ENCODE measurements around the gene GAK.

GAK gene

GRCh38 chr4:907691-908425 lies 24.3 kb downstream of the GAK start:
- DNase-seq (ENCODE audit: low spot score): no peak

GRCh38 chr4:907103-907400 lies 25.1 kb downstream of the GAK start:
- DNase-seq (ENCODE audit: low spot score): no peak

GRCh38 chr4:906339-907102 lies 25.6 kb downstream of the GAK start:
- no peak for DNase-seq (ENCODE audit: low spot score)

DNA sequence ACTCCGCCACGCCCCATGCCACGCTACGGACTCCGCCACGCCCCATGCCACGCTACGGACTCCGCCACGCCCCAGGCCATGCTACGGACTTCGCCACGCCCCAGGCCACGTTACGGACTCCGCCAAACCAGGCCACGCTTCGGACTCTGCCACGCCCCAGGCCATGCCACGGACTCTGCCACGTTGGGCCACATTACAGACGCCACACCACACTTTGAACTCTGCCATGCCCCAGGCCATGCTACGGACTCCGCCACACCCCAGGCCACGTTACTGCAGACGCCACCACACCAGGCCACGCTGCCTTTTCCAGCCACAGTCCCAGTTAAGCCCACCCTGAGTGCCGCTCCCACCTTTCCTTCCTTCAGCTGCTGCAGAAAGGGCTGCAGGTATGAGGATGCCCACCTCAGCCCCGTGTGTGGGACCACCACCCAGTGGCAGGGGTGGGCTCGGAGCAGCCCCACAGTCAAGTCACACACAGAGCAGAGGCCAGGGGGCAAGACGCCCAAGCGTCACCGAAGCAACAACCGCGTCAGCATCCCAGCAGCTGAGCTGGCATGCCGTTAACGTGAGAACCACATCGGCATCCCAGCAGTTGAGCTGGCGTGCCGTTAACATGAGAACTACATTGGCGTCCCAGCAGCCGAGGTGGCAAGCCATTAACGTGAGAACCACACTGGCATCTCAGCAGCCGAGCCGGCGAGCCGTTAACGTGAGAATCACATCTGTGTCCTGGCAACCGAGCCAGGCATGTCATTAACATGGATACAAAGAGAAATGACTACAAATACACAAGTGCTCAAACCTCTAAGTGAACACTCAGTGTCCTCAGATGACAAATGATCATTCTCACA lies 26.4 kb downstream of the GAK start:
- no peak for DNase-seq (ENCODE audit: low spot score)

GRCh38 chr4:903066-904046 lies 28.8 kb downstream of the GAK start:
- DNase-seq (ENCODE audit: low spot score): no peak

DNA sequence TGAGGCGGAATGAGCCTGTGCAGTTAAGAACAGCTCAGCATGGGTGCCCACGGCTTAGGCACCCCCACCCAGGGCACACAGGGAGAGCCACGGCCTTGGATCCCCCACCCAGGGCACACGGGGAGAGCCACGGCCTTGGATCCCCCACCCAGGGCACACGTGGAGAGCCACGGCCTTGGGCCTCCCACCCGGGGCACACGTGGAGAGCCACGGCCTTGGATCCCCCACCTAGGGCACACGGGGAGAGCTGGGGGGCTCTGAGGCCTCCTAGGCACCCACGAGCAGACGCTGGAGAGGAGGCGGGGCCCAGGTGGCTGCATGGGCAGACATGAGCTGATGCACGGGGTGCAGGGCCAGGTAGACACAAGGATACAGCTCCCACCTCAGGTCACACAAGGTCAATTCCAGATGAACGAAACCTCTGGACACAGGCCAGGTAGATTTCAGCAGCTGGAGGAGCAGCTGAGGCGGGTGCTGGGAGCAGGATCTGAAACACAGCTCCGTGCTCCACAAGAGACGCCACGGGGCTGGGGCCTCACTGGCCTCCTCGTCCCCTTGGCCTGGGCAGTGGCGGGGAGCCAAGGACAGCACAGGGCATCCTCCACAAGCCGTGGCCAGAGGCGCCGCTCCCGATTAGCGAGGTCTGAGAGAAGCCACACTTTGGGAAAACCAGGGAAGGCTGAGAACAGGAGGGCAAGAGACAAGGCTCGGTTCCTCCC lies 30.8 kb downstream of the GAK start:
- DNase-seq (ENCODE audit: low spot score): no peak

DNA sequence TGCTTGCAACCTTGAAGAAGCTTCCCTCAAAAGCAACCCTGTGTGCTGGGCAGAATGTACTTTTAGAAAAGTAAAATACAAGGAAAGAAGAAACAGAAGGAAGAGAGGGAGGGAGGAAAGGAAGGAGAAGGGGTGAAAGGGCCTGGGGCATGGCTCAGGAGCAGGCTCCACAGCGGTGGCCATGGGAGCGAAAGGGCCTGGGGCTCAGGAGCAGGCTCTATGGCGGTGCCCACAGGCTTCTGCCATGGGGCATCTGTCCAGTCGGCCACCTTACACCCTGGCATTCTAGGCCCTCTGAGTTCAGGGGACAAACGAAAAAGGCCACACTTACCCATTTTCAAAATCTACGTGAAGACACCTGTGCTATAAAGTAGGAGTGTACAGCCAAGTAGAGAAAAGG lies 31.4 kb downstream of the GAK start:
- no peak for DNase-seq (ENCODE audit: low spot score)

DNA sequence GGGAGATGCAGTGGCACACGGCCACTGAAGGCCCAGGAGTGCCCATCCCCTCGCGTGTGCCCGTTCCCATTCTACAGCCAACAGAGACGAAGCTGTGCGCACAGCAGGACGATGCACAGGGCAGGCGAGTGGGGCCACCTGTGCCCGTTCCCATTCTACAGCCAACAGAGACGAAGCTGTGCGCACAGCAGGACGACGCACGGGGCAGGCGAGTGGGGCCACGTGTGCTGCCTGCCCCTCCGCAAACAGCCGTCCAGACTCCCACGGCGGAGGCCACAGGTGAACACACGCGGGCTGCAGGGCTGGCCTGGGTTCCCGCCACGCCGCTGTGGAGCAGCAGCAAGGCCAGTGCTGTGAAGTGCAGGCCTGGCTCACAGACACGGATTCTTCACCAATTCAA lies 32.0 kb downstream of the GAK start:
- no peak for DNase-seq (ENCODE audit: low spot score)

DNA sequence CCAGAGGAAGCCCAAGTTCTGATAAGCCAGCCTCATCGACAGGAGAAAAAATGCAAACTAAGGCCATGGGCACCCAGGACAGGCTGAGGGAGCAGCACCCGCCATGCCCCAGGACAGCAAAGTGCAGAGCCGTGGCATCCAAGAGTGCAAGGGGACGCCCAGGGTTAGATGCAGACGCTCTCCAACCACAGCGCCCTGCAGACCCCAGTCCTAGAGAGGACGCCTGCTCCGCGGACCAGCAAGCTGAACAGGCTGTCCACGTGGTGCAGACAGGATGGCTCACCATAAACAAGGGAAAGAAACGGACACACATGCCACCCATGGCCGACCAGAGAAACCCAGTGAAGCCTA lies 32.6 kb downstream of the GAK start:
- DNase-seq (ENCODE audit: low spot score): no peak

DNA sequence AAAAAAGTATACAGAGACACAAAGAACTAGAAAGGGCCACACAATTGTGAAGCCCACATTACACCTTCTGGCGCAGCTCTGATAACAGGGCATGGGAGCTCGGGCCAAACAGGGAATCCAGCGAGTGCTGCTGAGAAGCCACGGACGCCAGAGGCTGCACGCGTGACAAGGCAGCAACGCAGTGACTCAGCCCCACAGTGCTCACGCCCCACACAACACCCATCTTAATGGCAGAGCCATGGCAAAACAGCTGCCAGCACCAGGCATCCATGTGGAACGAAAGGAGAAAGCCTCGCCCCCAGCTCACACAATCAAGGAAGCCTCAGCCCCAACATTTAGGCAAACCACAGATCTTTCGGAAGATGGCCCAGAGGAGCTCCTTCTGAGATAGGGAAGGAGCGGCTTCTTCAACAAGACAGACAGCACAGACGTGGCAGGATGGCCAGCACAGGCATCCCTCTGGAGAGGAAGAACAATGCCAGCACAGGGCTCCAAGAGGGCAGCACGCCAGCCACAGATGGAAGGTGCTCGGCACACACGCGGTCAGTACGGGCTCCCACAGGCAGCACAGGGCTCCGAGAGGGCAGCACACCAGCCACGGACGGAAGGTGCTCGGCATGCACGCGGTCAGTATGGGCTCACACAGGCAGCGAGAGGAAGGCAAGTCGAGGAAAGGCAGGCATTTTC lies 33.1 kb downstream of the GAK start:
- no peak for DNase-seq (ENCODE audit: low spot score)

DNA sequence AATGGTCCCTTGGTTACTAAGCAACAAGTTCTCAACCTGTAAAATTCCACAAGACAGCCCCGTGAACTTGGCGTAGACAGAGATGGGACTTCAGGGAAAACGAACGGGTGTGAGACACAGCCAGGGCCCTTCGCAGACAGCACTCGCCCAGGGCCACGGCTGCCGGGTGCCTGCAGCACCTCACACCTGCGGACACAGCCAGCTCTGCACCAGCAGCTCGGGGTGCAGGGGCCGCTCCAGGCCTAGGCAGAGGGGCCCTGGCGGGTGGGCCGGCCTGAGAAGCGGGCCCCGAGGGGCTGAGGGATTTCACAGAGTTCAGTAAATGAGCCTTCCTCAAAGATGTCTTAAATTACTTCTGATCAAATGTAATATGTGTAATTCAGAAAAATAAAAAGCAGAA lies 34.0 kb downstream of the GAK start:
- DNase-seq (ENCODE audit: low spot score): no peak

- no peak for DNase-seq (ENCODE audit: low spot score)
Observed at GRCh38 chr4:896630-897029, 35.5 kb downstream of the GAK start.

GRCh38 chr4:896216-896615 lies 35.9 kb downstream of the GAK start:
- peak; percentile 58 for DNase-seq (ENCODE audit: low spot score)

DNA sequence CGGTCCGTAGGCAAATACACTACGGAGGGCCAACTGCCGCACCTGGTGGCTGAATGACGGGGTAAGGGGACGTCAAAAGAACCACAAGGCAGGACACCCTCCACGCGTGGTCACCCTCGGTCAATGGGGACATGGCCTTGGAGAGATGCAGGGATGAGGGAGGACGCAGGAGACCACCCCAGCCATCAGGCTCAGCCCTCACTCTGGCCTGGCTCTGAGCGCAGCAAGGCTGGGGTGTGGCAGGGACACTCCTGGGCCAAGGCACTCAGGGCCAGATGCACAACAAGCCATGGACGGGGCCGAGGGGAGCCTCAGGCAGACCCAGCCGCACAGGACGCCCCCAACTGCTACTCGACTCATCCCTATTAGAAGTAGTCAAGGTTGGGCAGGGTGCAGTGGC lies 36.5 kb downstream of the GAK start:
- DNase-seq (ENCODE audit: low spot score): no peak

DNA sequence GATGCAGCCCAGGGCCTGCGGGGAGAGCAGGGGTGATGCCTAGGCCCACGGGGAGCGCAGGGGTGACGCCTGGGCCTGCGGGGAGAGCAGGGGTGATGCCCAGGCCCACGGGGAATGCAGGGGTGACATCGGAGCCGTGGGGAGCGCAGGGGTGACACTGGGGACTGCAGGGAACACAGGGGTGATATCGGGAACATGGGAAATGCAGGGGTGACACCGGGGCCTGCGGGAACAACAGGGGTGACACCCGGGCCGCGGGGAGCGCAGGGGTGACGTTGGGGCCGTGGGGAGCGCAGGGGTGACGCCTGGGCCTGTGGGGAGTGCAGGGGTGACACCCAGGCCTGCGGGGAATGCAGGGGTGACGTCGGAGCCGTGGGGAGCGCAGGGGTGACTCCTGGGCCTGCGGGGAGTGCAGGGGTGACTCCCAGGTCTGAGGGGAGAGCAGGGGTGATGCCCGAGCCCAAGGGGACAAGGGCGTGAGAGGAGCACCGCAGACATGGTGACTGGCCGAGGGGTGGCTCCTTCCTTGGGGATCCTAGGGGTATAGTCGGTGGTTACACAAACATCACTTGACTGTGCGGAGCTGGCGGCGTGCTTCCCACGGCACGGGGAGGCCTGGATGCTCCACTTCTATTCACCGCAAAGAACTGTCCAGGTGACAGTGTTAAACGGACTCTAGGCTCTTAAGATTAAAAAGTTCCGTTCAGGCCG lies 38.0 kb downstream of the GAK start:
- DNase-seq (ENCODE audit: low spot score): no peak

GRCh38 chr4:893276-893994 lies 38.7 kb downstream of the GAK start:
- DNase-seq (ENCODE audit: low spot score): no peak

DNA sequence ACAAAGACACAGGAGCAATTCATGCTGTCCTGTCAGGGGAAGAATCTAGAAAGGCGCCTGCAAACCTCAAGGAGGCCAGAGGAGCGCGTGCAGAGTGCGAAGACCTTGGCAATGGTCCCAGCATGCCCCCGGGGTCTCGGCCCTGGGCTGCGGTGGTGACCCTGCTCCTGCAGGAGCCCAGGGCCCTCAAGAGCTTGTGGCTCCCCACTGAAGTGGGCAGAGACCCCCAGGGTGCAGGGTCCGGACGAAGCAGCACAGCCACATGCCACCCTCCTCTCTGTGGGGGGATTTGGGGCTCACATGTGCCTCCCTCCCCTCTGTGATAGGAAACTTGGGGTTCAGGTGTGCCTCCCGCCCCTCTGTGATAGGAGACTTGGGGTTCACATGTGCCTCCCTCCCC lies 39.3 kb downstream of the GAK start:
- DNase-seq (ENCODE audit: low spot score): no peak

DNA sequence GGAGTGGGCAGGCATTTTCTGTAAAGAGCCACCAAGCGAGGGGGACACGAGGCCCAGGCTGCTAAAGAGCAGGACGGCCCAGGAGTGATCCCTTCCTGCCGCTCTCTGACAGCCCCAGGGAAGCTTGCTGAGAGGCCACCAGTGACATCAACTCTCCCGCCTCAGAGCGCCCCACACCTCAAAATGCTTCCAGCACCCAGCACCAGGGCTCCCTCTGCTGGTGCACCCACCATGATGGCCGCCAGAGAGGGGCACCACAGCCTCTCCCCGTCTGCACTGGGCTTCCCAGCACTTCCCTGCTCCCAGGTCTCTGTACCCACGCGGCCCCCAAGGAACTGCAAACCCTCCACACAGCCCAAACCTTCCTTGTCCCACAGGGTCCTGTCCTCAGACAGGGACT lies 40.4 kb downstream of the GAK start:
- peak; percentile 79 for DNase-seq (ENCODE audit: low spot score)

- no peak for DNase-seq (ENCODE audit: low spot score)
Observed at GRCh38 chr4:890036-890695, 42.0 kb downstream of the GAK start.

All from iPS-NIHi11 (cell line).